ENCODE measurements around the gene PRPF19.

DNA sequence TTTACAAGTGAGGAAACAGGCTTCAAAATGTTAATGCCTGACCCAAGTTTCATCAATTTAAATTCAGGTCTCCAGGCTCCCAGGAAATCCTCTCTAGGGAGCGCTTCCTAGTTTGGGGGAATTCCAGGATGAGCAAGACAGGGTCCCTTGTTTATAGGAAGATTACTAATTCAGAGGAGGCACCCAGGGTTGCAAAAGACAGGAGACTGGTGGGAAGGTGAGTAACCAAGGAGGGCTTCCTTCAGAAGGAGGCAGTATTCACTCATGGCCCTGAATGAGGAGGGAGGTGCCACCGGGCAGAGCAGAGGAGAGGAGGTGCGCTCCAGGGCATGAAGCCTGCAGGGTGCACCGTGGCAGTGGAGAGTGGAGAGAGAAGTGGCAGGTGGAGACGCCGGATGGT lies 19.5 kb upstream of the PRPF19 start:
- TF ChIP-seq YY1 (IDR thresholded peaks at IDR 0.05; ENCODE audit: insufficient read depth, insufficient read length) (no peak), ZNF274 (IDR thresholded peaks at IDR 0.05; ENCODE audit: low read depth, low read length) (no peak)

All from NT2/D1 (cell line).